Amniotic stem cell (primary cell): ENCODE data around the gene MAGI2.
"Not testable (repeated sequence)": the region's sequence is repeated elsewhere in the genome, so short reads cannot be mapped to it uniquely, and the experiment has no call there.

Experiments used
- DNase-seq: peaks from one replicate; lab custom pipeline; 2025; lab: John Stamatoyannopoulos, UW

Gene MAGI2

GRCh38 chr7:78543976-78544375 is 909.5 kb downstream of the MAGI2 start:
- no peak for DNase-seq

DNA sequence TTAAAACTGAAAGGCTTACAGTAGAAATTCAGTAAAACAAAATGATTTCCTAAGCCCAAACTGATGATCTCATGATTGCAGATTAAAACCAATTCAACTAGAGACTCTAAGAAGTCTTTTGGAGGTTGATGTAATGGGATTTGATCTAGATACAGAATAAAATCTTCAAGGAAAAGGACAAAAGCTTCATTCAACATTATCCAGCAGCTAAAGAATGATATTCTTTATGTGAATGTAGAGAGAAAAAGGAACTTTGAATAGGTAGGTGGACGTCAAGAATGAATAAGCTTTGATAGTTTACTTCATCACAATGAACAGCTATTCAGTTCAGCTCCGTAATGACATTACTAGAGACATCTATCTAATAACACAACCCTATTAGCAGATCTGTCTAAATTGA is 910.5 kb downstream of the MAGI2 start:
- DNase-seq: no peak

DNA sequence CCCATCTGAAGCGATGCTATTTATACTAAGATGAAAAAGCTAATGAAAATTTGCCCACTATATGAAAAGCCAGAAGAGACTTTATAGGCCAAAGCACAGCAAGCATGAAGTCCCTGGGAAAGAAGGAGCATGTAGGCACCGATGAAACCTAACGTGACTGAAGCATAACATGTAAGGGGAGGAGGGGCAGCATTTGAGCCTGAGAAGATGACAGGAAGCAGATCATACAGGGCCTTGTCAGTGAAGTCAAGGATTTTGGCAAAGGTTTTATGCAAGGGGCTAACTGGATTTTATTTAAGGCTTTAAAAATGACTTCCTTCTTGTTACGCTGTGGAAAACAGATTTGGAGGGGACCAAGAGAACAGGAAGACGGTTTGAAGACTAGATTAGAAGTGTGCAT is 910.9 kb downstream of the MAGI2 start:
- DNase-seq: no peak

DNA sequence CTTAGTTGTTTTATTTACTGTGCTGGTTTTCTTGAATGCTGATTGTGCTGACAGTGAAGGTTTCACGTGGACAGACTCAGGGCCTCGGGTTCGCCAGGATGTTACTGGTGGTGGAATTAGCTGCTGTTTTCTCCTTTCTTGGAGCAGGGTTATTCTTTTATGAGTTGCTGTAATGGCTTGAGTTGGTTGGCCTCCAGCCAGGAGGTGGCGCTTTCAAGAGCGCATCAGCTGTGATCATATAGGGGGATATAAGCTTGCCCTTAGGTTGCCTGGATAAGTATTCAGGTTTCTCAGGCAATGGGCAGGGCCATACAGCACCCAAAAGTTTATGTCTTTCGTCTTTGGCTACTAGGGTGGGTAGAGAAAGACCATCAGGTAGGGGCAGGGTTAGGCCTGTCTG is 913.6 kb downstream of the MAGI2 start:
- no peak for DNase-seq

- DNase-seq: no peak
These were observed 917.8 kb downstream of the MAGI2 start for GRCh38 chr7:78535655-78536054.

DNA sequence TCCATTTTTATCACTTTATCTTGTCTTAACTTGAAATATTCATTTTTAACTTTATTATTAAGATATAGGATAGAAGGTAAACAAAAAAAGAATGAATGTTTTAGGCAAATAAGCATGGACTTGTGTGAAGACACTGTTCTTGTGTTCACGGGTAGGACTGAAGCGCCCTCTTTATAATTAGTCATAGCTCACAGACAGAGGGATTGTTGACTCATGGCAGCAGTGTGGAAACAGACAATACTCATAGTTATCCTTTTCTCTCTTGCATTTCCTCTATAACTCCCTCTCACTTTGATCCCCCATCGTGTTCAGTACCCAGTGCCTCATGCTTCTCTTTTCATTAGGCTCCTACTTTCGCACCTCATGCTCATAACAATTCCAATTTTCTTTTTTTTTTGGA is 923.1 kb downstream of the MAGI2 start:
- DNase-seq: peak; percentile 26

- DNase-seq: peak; percentile 15
These were observed 924.1 kb downstream of the MAGI2 start for GRCh38 chr7:78529392-78529791.

DNA sequence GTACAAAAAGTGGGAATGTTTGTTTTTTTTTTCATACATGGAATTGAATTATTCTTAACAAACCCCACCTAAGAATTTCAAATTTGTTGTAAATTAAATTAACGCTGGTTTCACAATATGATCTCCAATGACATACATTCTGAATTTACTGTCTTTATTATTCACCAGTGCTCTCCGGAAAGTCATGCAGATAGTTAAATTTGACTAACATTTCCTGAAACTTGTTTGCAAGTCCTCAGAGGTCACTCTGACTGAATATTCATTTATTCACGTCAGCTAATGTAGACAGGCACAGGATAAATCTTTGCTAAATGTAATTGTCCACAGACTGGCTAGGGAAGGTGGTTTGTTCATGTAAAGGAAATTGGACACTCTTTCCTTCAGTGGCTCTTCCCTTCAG is 924.5 kb downstream of the MAGI2 start:
- DNase-seq: peak; percentile 15

- DNase-seq: no peak
These were observed 929.5 kb downstream of the MAGI2 start for GRCh38 chr7:78523930-78524329.

- no peak for DNase-seq
These were observed 931.5 kb downstream of the MAGI2 start for GRCh38 chr7:78521961-78522360.

DNA sequence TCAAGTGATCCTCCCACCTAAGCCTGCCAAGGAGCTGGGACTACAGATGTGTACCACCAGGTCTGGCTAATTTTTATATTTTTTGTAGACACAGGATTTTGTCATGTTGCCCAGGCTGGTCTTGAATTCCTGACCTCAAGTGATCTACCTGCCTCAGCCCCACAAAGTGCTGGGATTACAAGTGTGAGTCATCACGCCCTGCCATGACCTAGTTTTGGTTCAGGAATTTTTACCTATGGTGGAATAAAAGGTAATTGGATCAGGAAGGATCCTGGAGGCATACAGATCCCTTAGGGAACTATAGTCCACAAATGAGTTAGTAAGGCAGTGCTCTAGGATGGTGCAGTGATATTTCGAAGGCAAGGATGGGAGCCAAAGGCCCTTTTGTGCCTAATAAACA is 937.0 kb downstream of the MAGI2 start:
- DNase-seq: no peak

DNA sequence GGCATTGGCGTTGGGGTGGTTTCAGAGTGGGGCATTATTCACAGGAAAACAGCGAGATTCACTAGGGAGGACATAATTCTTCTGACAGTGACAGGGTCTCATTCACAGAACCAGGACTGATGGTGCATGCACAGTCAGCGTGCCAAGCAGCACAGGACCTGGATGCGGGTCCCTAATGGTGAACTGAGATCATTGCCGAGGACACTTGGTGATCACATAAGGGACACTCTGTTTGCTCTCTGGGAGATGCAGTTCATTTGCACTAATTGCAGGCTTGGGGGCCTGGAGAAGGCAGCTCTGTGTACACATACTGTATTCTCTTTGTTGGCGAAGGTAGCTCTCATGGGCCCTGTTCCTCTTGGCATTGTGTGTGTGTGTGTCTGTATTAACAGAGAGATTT is 938.8 kb downstream of the MAGI2 start:
- no peak for DNase-seq

DNA sequence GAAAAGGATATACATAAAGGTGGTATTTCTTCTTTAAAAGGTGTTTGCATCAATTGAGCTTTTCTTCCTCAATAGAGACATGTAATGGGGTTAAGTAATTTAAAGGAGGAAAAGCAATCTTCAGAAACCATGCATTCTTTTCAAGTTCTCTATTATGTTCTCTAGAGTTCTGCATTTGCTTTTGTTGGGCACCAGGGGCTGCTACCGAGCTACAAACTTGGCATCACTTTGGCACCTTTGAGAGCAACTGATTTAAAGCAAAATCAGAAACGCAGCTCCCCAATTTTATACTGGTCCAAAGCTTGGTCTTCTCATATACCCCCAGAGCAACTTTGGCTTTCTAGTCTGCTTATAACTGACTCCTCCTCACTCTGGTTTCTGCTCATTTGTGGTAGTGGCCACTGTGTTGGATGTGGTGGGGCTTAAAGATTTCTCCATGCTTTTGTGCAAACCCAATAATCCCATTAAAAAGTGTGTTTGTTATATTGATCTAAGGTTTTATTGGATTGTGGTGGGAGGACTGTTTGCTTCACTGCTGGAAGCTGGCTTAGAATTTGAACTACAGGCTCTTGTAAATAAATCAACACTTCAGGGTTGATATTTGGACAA is 942.8 kb downstream of the MAGI2 start:
- DNase-seq: no peak

DNA sequence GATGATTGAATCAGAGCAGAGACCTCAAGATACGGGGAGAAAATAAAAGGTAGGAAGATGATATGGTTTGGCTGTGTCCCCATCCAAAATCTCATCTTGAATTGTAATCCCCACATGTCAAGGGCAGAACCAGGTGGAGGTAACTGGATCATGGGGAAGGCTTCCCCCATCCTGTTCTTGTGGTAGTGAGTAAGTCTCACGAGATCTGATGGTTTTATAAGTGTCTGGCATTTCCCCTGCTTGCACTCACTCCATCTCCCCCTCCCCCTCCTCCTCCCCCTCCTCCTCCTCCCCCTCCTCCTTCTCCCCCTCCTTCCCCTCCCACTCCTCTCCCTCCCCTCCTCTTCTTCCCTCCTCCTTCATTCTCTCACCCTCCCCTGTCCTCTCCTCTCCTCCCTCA is 950.2 kb downstream of the MAGI2 start:
- DNase-seq: not testable (repeated sequence)

DNA sequence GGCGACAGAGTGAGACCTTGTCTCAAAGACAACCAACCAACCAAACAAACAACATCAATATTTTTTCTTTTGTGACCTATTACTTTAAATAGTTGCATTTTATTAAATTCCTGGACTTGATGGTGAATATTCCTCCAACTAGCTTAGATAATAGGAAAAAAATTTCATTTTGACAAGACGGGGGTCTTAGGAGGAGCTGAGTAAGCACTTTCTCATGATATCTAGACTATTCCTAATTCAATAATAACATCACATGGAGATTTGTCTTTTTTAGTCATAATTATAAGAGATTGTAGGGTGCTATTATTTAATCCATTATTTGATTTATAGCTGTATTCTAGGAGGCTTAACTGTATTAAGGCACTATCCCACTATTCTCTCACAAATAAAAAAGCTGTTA is 952.4 kb downstream of the MAGI2 start:
- no peak for DNase-seq

DNA sequence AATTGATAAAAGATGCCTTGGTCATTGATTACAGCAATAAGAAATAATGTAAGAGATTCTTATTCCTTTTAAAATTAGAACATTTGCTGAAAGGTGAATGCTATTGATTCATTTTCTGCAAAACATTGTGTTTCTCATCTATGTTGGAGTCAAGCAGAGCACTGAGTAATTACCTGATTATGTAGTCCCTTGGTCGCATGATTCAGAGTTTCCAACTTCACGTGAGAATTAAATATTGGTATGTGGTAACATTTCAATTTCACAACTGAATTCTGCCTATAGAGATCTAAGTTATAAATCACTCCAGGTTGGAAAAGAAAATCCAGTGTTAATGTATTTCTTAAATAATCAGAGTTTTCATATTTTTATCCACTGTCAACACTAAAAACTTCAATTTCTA is 953.5 kb downstream of the MAGI2 start:
- no peak for DNase-seq

DNA sequence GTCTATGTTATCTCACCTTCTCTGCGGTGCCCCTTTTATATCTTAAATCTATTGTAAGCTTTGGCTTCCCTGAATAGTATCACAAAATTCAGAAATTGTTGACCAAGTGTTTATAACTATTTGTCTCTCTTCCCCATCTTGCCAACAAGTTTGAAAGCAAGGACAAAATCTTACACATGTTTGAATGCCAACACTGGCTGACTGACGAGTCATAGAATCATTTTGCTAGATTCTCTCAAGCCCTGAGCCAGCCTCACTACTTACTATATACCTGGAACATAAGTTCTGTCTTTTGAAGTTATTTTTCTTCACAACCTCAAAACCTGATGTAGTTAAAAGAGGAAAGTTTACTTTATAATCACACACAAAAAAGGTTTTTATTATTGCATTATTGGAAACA is 954.2 kb downstream of the MAGI2 start:
- DNase-seq: peak; percentile 4

DNA sequence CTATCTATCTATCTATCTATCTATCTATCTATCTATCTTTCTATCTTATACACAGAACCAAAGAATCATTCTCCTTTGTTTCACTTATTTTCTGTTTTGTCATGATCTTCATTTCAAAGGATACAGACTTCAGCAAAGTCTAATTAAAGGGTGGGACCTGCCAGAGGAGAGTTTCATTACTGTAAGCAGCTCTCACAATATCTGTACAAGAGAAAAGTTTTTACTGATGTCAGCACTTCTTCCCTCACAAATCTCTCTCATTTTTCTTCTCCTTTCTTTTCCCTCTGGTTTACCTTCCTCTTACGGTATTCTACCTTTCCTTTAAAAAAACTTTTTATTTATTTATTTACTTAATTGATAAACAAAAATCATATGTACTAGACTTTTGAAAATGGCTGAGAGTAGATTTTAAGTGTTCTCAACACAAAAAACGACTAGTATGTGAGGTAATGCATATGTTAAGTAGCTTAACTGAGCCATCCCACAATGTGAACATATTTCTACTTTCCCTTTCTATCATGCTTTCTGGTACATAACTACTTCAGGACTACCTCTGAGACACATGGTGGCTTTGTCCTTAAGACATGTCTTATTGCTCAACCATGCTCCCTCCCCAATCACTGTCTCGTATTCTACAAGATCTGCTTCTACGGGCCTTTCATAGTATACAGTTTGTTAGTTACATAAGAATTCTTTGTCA is 955.6 kb downstream of the MAGI2 start:
- DNase-seq: no peak

DNA sequence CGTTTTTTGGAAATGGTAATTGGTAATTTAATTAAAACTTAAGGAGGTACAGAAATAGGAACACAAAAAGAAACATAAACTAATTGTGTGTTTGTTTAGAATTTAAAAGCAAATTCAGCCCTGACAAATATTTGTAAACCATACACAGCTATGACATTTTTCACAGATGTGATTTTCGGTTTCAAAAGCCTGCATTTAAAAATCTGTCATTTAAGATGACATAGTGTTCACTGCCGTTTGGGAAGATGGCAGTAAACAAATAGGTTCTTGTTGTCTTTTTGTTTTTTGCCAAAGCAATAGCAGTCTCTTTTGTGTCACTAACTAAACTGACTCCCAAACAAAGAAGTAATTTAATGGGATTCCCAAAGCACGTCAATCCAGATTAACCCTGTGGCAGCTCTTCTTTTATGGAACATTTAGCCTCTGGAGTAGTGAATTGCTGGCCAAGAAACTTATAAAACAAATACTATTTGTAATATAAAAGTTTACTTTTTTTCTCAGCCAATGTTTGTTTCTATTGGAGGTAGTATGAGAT is 957.3 kb downstream of the MAGI2 start:
- no peak for DNase-seq

DNA sequence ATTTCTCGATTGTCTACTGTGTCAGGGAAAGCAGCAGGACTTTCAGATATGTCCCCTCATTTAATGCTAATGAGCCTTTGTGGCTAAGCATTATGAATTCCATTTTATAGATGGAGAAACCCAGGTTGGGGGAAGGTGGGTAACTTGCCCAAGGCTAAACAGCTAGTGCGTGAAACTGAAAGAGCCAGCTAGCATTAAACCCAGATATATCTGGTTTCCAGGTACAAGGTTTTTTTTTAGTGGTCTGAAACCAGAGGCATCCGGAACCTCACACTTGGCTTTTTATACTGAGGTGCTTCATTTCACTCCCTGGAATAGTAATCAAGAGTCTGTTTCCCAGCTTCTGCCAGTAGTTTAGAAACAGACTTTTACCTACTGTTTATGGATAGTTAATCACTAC is 960.1 kb downstream of the MAGI2 start:
- DNase-seq: no peak

- DNase-seq: no peak
These were observed 961.3 kb downstream of the MAGI2 start for GRCh38 chr7:78492146-78492545.

- no peak for DNase-seq
These were observed 962.9 kb downstream of the MAGI2 start for GRCh38 chr7:78490524-78490923.

GRCh38 chr7:78489476-78490240 is 963.8 kb downstream of the MAGI2 start:
- no peak for DNase-seq
